Chondrocyte (in vitro differentiated cells): ENCODE results near the gene PSD. TPM values are rescaled to one million over a fixed set of nuclear protein-coding genes. Genes with fewer than 3 reads are reported as not detected.

Source experiments
- DNase-seq: peaks from one replicate; pipeline ENCODE4 v3.0.0; 2021; ENCODE audit warnings: mixed read lengths, low spot score
- H3K27ac Mint-ChIP-seq: one replicate; pipeline ENCODE4 v1.8.0; 2021; ENCODE audit warnings: mild to moderate bottlenecking, moderate library complexity, mixed read lengths; ENCODE audit not compliant: unreplicated experiment
- H3K27me3 Mint-ChIP-seq: 2 replicates; pipeline ENCODE4 v1.8.0; 2021; ENCODE audit warnings: low read depth, mixed read lengths
- H3K36me3 Mint-ChIP-seq: 2 replicates; pipeline ENCODE4 v1.8.0; 2021; ENCODE audit warnings: low read depth, mixed read lengths
- H3K4me1 Mint-ChIP-seq: 2 replicates; pipeline ENCODE4 v1.8.0; 2021; ENCODE audit warnings: low read depth, mild to moderate bottlenecking, mixed read lengths
- H3K4me3 Mint-ChIP-seq: one replicate; pipeline ENCODE4 v1.8.0; 2021; ENCODE audit warnings: mild to moderate bottlenecking, moderate library complexity, mixed read lengths; ENCODE audit not compliant: unreplicated experiment
- H3K9me3 Mint-ChIP-seq: 2 replicates; pipeline ENCODE4 v1.8.0; 2021; ENCODE audit warnings: low read depth, mixed read lengths
- CTCF ChIP-seq: fragments of 200-600 bp; sonication (generic); IDR thresholded peaks from 2 replicates; pipeline ENCODE4 v1.5.0; 2021; ENCODE audit warnings: antibody characterized with exemption, mild to moderate bottlenecking, moderate library complexity
- total RNA-seq: library from RNA; stranded (reverse); gene quantifications from 3 replicates; pipeline ENCODE4 v1.2.1, GENCODE V29; 2021

The PSD gene
- total RNA-seq, 1 donor from 2014 or later = 4.0 TPM

- Mint-ChIP-seq H3K36me3 (peaks cover 5% of the 10 kb centered on the region), H3K27me3 (no peaks in the 10 kb centered on the region), H3K27ac (peak overlapping the region; percentile 97)
Observed at GRCh38 chr10:102396317-102396650, 22.3 kb downstream of the PSD start.

GRCh38 chr10:102395400-102396316 lies 22.9 kb downstream of the PSD start, which contains the start of gene NFKB2:
NFKB2 (plus strand) TSS chr10:102395705; CDS start chr10:102395960, 255 bp downstream.
- no peaks in the 10 kb centered on the region for H3K9me3 Mint-ChIP-seq
- H3K27ac Mint-ChIP-seq = peak within 1 kb of the TSS; percentile 97
- peak within 1 kb of the TSS; percentile 83 for H3K4me3 Mint-ChIP-seq
- H3K4me1 Mint-ChIP-seq = peaks cover 48% of the 10 kb centered on the region
- DNase-seq = no peak
- no peak for TF ChIP-seq CTCF
- peaks cover 4% of the 10 kb centered on the region for H3K27me3 Mint-ChIP-seq
- peaks cover 5% of the 10 kb centered on the region for H3K36me3 Mint-ChIP-seq

More at GRCh38 chr10:102396317-102396650, 22.3 kb downstream of the PSD start:
- no peaks in the 10 kb centered on the region for H3K9me3 Mint-ChIP-seq
- TF ChIP-seq CTCF = no peak
- DNase-seq = no peak
- H3K4me3 Mint-ChIP-seq = peak overlapping the region; percentile 83
- H3K4me1 Mint-ChIP-seq = peaks cover 49% of the 10 kb centered on the region

GRCh38 chr10:102394801-102395399 lies 23.7 kb downstream of the PSD start:
- peak overlapping the region; percentile 97 for H3K27ac Mint-ChIP-seq
- H3K36me3 Mint-ChIP-seq = peaks cover 3% of the 10 kb centered on the region
- H3K27me3 Mint-ChIP-seq = peaks cover 6% of the 10 kb centered on the region
- no peak for DNase-seq
- peaks cover 42% of the 10 kb centered on the region for H3K4me1 Mint-ChIP-seq
- TF ChIP-seq CTCF = no peak
- no peaks in the 10 kb centered on the region for H3K9me3 Mint-ChIP-seq
- peak overlapping the region; percentile 83 for H3K4me3 Mint-ChIP-seq

GRCh38 chr10:102394079-102394800 lies 24.3 kb downstream of the PSD start:
- Mint-ChIP-seq H3K4me3 (peak overlapping the region; percentile 83), H3K9me3 (no peaks in the 10 kb centered on the region), H3K27me3 (peaks cover 8% of the 10 kb centered on the region), H3K27ac (peak overlapping the region; percentile 97), H3K36me3 (peaks cover 3% of the 10 kb centered on the region), H3K4me1 (peaks cover 36% of the 10 kb centered on the region)
- no peak for DNase-seq
- TF ChIP-seq CTCF = peak; percentile 98
